ENCODE results near the gene RND1. TPM values are rescaled to one million over a fixed set of nuclear protein-coding genes. Genes with fewer than 3 reads are reported as not detected.

RND1 gene
- total and polyA plus RNA-seq, 2 of the 13 experiments (the other 11 are each of a cell fraction or from before 2014, with no cell fraction given), result 1.8 to 1.9 TPM

DNA sequence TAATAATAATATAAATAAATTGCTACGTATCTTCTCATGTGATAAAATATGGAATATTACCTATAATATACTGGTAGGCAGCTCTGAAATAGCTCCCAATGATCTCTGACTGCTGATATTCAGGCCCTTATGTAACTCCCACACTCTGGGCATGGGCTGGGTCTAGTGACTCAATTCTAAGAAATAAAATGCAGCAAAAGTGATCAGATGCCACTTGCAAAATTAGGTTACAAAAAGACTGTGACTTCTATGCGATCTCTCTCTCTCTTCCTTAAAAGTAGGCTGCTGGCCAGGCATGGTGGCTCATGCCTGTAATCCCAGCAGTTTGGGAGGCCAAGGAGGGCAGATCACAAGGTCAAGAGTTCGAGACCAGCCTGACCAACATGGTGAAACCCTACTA, 57.7 kb downstream of the RND1 start (continued):
- TF ChIP-seq ZSCAN12 (CRISPR knock-in tag; IDR thresholded peaks at IDR 0.05) (no peak), ZNF703 (CRISPR knock-in tag; IDR thresholded peaks at IDR 0.05; ENCODE audit: borderline replicate concordance) (no peak)

Small RNA genes lying within 50 kb of the gene (small RNA-seq; reads per million reads assigned to genes)
- gene AC073610.1 (ENCODE audit: insufficient read depth in 2 of 3, insufficient read length in 3 of 3, low read depth in 2 of 3, low replicate concordance in 1 of 3) (0 reads per million in 3 experiments), gene RF00019 (ENCODE audit: insufficient read depth in 2 of 3, insufficient read length in 3 of 3, low read depth in 2 of 3, low replicate concordance in 1 of 3) (0 reads per million in 3 experiments), gene RNU6-600P (ENCODE audit: insufficient read depth in 2 of 3, insufficient read length in 3 of 3, low read depth in 2 of 3, low replicate concordance in 1 of 3) (0 reads per million in 3 experiments)

Other genes with a start within 250 kb of the RND1 start
- gene KANSL2, start 183.6 kb downstream of the RND1 start, total RNA-seq (2016; rRNA removed; fragmentation: Illumina TruSeq; extraction: Trizol), result 40.1 and 41.3 TPM in 2 replicates
- gene KANSL2, start 183.6 kb downstream of the RND1 start, polyA plus RNA-seq (2011; rRNA removed), result 22.0 and 24.1 TPM in 2 replicates
- gene CCNT1, start 149.2 kb downstream of the RND1 start, total RNA-seq (2016; rRNA removed; fragmentation: Illumina TruSeq; extraction: Trizol), result 26.8 and 28.2 TPM in 2 replicates
- gene CCNT1, start 149.2 kb downstream of the RND1 start, polyA plus RNA-seq (2011; rRNA removed), result 15.3 and 18.0 TPM in 2 replicates
- 6.8 and 10.6 TPM in 2 replicates for gene ADCY6, start 76.8 kb downstream of the RND1 start, total RNA-seq (2016; rRNA removed; fragmentation: Illumina TruSeq; extraction: Trizol)
- 11.8 and 15.4 TPM in 2 replicates for gene ADCY6, start 76.8 kb downstream of the RND1 start, polyA plus RNA-seq (2011; rRNA removed)
- gene CACNB3, start 47.4 kb downstream of the RND1 start, total RNA-seq (2016; rRNA removed; fragmentation: Illumina TruSeq; extraction: Trizol), result 0.29 TPM in 1 of 2 replicates, not detected in the other
- gene CACNB3, start 47.4 kb downstream of the RND1 start, polyA plus RNA-seq (2011; rRNA removed), result 0.54 and 0.88 TPM in 2 replicates
- 81.5 and 90.0 TPM in 2 replicates for gene DDX23, start 13.7 kb downstream of the RND1 start, total RNA-seq (2016; rRNA removed; fragmentation: Illumina TruSeq; extraction: Trizol)
- 35.7 and 42.2 TPM in 2 replicates for gene DDX23, start 13.7 kb downstream of the RND1 start, polyA plus RNA-seq (2011; rRNA removed)
- 6.0 and 15.5 TPM in 2 replicates for gene FKBP11, start 59.6 kb upstream of the RND1 start, total RNA-seq (2016; rRNA removed; fragmentation: Illumina TruSeq; extraction: Trizol)
- 19.4 and 24.2 TPM in 2 replicates for gene FKBP11, start 59.6 kb upstream of the RND1 start, polyA plus RNA-seq (2011; rRNA removed)
- gene ARF3, start 91.6 kb upstream of the RND1 start, total RNA-seq (2016; rRNA removed; fragmentation: Illumina TruSeq; extraction: Trizol), result 48.4 and 53.8 TPM in 2 replicates
- 57.9 and 60.0 TPM in 2 replicates for gene ARF3, start 91.6 kb upstream of the RND1 start, polyA plus RNA-seq (2011; rRNA removed)
- gene WNT10B, start 105.9 kb upstream of the RND1 start, total RNA-seq (2016; rRNA removed; fragmentation: Illumina TruSeq; extraction: Trizol), result 0.09 TPM in 1 of 2 replicates, not detected in the other
- 0.05 and 0.12 TPM in 2 replicates for gene WNT10B, start 105.9 kb upstream of the RND1 start, polyA plus RNA-seq (2011; rRNA removed)
- gene WNT1, start 112.5 kb upstream of the RND1 start, total RNA-seq (2016; rRNA removed; fragmentation: Illumina TruSeq; extraction: Trizol), result not detected in 2 replicates
- not detected in 2 replicates for gene WNT1, start 112.5 kb upstream of the RND1 start, polyA plus RNA-seq (2011; rRNA removed)
- 0.51 and 0.53 TPM in 2 replicates for gene DDN, start 133.5 kb upstream of the RND1 start, total RNA-seq (2016; rRNA removed; fragmentation: Illumina TruSeq; extraction: Trizol)
- gene DDN, start 133.5 kb upstream of the RND1 start, polyA plus RNA-seq (2011; rRNA removed), result 0.24 and 0.33 TPM in 2 replicates
- 32.8 and 37.6 TPM in 2 replicates for gene PRKAG1, start 152.9 kb upstream of the RND1 start, total RNA-seq (2016; rRNA removed; fragmentation: Illumina TruSeq; extraction: Trizol)
- 21.2 and 26.1 TPM in 2 replicates for gene PRKAG1, start 152.9 kb upstream of the RND1 start, polyA plus RNA-seq (2011; rRNA removed)
- 10.4 and 25.7 TPM in 2 replicates for gene KMT2D, start 194.9 kb upstream of the RND1 start, total RNA-seq (2016; rRNA removed; fragmentation: Illumina TruSeq; extraction: Trizol)
- 8.1 and 8.2 TPM in 2 replicates for gene KMT2D, start 194.9 kb upstream of the RND1 start, polyA plus RNA-seq (2011; rRNA removed)
- gene RHEBL1, start 204.1 kb upstream of the RND1 start, total RNA-seq (2016; rRNA removed; fragmentation: Illumina TruSeq; extraction: Trizol), result 1.4 and 1.6 TPM in 2 replicates
- 2.5 and 2.9 TPM in 2 replicates for gene RHEBL1, start 204.1 kb upstream of the RND1 start, polyA plus RNA-seq (2011; rRNA removed)
- gene DHH, start 228.9 kb upstream of the RND1 start, total RNA-seq (2016; rRNA removed; fragmentation: Illumina TruSeq; extraction: Trizol), result not detected in 2 replicates
- gene DHH, start 228.9 kb upstream of the RND1 start, polyA plus RNA-seq (2011; rRNA removed), result not detected in 2 replicates
- 7.3 and 12.2 TPM in 2 replicates for gene LMBR1L, start 245.0 kb upstream of the RND1 start, total RNA-seq (2016; rRNA removed; fragmentation: Illumina TruSeq; extraction: Trizol)
- gene LMBR1L, start 245.0 kb upstream of the RND1 start, polyA plus RNA-seq (2011; rRNA removed), result 65.9 and 79.6 TPM in 2 replicates

Data from HepG2 (cell line).